ENCODE data around the gene MS4A18. TPM values are rescaled to one million over a fixed set of nuclear protein-coding genes. Genes with fewer than 3 reads are reported as not detected.
A peak's percentile ranks its signal among the peaks of the same experiment; 100 is the strongest.

Gene MS4A18
- total RNA-seq, 1 experiment from 2014 or later: not detected

DNA sequence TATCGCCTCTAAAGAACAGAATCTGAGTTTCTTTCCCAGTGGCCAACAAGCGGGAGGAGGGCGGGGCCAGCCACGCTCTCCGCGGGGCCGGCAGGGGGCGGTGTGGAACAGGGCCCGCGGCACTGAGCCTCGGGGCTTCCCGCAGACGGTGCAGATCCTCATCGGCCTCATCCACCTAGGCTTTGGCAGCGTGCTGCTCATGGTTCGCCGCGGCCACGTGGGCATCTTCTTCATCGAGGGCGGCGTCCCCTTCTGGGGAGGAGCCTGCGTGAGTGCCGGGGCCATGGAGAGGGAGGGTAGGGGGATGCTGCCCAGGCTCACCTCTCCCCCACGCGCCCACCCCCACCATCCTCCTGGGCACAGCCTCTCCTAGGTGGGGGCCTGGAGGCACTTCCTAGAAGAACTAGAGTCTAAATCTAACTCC is 42.9 kb downstream of the MS4A18 start (continued):
- TF ChIP-seq, protein P1, sequence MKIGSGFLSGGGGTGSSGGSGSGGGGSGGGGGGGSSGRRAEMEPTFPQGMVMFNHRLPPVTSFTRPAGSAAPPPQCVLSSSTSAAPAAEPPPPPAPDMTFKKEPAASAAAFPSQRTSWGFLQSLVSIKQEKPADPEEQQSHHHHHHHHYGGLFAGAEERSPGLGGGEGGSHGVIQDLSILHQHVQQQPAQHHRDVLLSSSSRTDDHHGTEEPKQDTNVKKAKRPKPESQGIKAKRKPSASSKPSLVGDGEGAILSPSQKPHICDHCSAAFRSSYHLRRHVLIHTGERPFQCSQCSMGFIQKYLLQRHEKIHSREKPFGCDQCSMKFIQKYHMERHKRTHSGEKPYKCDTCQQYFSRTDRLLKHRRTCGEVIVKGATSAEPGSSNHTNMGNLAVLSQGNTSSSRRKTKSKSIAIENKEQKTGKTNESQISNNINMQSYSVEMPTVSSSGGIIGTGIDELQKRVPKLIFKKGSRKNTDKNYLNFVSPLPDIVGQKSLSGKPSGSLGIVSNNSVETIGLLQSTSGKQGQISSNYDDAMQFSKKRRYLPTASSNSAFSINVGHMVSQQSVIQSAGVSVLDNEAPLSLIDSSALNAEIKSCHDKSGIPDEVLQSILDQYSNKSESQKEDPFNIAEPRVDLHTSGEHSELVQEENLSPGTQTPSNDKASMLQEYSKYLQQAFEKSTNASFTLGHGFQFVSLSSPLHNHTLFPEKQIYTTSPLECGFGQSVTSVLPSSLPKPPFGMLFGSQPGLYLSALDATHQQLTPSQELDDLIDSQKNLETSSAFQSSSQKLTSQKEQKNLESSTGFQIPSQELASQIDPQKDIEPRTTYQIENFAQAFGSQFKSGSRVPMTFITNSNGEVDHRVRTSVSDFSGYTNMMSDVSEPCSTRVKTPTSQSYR (CRISPR knock-in tag; IDR thresholded peaks at IDR 0.05): peak; percentile 65; the same call in 1 of the 2 replicates
- TF ChIP-seq ZNF121 (CRISPR knock-in tag; IDR thresholded peaks at IDR 0.05) (no peak), IRF2 (CRISPR knock-in tag; IDR thresholded peaks at IDR 0.05; ENCODE audit: borderline replicate concordance, low read depth) (no peak)

DNA sequence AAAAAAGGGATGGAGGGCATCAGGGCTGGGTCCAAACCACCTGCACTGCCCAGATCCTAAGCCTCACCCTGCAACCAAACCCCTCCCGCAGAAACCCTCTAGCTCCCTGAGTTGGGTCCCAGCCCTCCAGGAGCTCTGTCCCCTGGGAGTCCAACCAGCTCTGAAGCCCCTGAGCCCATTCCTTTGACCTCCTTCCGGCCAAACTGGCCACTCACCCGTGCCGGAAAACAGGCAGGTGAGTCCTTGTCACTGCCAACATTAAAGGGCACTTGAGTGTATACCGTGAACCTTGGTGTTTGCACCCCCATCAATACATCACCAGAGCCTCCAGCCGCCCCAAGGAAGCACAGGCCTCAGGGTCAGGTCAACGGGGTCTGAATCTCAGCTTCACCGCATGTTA is 43.7 kb downstream of the MS4A18 start:
- ChIA-PET CTCF (interaction anchor here (0.6 to 1.2 kb wide), 6 partner anchors 12 to 172 kb away, joined by 3 to 6 read pairs (median 3); partner anchors contain the start of gene MS4A15), POLR2A (no interaction called here)
- Mint-ChIP-seq H3K36me3 (no peaks in the 10 kb centered on the region; the same call in 1 of the 2 replicates), H3K9me3 (no peaks in the 10 kb centered on the region), H3K27ac (no peak overlapping the region), H3K4me1 (peaks cover 17% of the 10 kb centered on the region), H3K27me3 (ENCODE audit: low read depth) (peaks cover 38% of the 10 kb centered on the region), H3K4me3 (no peak overlapping the region)
- ATAC-seq (no peak), DNase-seq (ENCODE audit: low spot score) (no peak)
- no peak for TF ChIP-seq ZNF416 (CRISPR knock-in tag; IDR thresholded peaks at IDR 0.05)
- TF ChIP-seq RORB (CRISPR knock-in tag; IDR thresholded peaks at IDR 0.05): no peak
- TF ChIP-seq, protein P2, sequence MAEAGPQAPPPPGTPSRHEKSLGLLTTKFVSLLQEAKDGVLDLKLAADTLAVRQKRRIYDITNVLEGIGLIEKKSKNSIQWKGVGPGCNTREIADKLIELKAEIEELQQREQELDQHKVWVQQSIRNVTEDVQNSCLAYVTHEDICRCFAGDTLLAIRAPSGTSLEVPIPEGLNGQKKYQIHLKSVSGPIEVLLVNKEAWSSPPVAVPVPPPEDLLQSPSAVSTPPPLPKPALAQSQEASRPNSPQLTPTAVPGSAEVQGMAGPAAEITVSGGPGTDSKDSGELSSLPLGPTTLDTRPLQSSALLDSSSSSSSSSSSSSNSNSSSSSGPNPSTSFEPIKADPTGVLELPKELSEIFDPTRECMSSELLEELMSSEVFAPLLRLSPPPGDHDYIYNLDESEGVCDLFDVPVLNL (CRISPR knock-in tag; IDR thresholded peaks at IDR 0.05; ENCODE audit: borderline replicate concordance, low read depth): no peak
- TF ChIP-seq, protein P3, sequence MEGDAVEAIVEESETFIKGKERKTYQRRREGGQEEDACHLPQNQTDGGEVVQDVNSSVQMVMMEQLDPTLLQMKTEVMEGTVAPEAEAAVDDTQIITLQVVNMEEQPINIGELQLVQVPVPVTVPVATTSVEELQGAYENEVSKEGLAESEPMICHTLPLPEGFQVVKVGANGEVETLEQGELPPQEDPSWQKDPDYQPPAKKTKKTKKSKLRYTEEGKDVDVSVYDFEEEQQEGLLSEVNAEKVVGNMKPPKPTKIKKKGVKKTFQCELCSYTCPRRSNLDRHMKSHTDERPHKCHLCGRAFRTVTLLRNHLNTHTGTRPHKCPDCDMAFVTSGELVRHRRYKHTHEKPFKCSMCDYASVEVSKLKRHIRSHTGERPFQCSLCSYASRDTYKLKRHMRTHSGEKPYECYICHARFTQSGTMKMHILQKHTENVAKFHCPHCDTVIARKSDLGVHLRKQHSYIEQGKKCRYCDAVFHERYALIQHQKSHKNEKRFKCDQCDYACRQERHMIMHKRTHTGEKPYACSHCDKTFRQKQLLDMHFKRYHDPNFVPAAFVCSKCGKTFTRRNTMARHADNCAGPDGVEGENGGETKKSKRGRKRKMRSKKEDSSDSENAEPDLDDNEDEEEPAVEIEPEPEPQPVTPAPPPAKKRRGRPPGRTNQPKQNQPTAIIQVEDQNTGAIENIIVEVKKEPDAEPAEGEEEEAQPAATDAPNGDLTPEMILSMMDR (IDR thresholded peaks at IDR 0.05): no peak
- TF ChIP-seq NFATC4 (CRISPR knock-in tag; IDR thresholded peaks at IDR 0.05): no peak
- TF ChIP-seq, protein P4, sequence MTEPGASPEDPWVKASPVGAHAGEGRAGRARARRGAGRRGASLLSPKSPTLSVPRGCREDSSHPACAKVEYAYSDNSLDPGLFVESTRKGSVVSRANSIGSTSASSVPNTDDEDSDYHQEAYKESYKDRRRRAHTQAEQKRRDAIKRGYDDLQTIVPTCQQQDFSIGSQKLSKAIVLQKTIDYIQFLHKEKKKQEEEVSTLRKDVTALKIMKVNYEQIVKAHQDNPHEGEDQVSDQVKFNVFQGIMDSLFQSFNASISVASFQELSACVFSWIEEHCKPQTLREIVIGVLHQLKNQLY (CRISPR knock-in tag; IDR thresholded peaks at IDR 0.05): no peak
- no peak for TF ChIP-seq JUN (CRISPR knock-in tag; IDR thresholded peaks at IDR 0.05)

DNA sequence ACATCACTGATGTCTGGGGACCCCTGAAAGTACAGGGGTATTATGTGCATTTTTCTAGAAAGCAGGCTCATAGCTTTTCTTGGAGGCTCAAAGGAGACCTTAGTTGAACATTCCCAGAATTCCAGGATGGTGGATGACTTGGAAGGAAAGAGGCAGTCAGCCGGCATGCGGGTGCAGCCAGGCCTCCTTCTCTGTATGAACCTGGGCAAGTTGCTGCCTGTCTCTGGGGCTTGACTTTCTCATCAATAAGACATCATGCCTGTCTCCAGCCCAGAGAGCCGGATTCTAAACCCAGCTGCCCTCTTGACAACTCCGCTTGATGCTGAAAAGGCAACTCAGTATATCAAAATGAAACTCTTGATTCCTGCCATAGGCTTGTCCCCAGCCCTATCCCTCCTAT is 44.8 kb downstream of the MS4A18 start:
- DNase-seq (ENCODE audit: low spot score) (no peak), ATAC-seq (no peak)
- H3K4me3 Mint-ChIP-seq: no peak overlapping the region
- H3K9me3 Mint-ChIP-seq: no peaks in the 10 kb centered on the region
- peaks cover 7% of the 10 kb centered on the region; the same call in 1 of the 2 replicates for H3K4me1 Mint-ChIP-seq
- no peak overlapping the region for H3K27ac Mint-ChIP-seq
- CTCF ChIA-PET: interaction anchor here (0.5 to 1.7 kb wide), 4 partner anchors 15 to 421 kb away, joined by 3 to 4 read pairs (median 4); no protein-coding TSS in a partner anchor
- POLR2A ChIA-PET: no interaction called here
- H3K36me3 Mint-ChIP-seq: no peaks in the 10 kb centered on the region; the same call in 1 of the 2 replicates
- peaks cover 38% of the 10 kb centered on the region for H3K27me3 Mint-ChIP-seq (ENCODE audit: low read depth)
- TF ChIP-seq RORB (CRISPR knock-in tag; IDR thresholded peaks at IDR 0.05) (no peak), RELA (CRISPR knock-in tag; IDR thresholded peaks at IDR 0.05; ENCODE audit: borderline replicate concordance) (no peak), TEAD4 (CRISPR knock-in tag; IDR thresholded peaks at IDR 0.05) (no peak), GTF2I (CRISPR knock-in tag; conservative IDR thresholded peaks at IDR 0.05) (no peak), ZNF396 (CRISPR knock-in tag; IDR thresholded peaks at IDR 0.05; ENCODE audit: borderline replicate concordance) (no peak), MYBL2 (CRISPR knock-in tag; IDR thresholded peaks at IDR 0.05) (no peak), ZNF416 (CRISPR knock-in tag; IDR thresholded peaks at IDR 0.05) (no peak), ZNF263 (CRISPR knock-in tag; IDR thresholded peaks at IDR 0.05; ENCODE audit: low read depth) (no peak), ZNF423 (CRISPR knock-in tag; IDR thresholded peaks at IDR 0.05) (no peak), CREB1 (CRISPR knock-in tag; IDR thresholded peaks at IDR 0.05) (no peak), SP1 (CRISPR knock-in tag; conservative IDR thresholded peaks at IDR 0.05) (no peak), NFE2L1 (CRISPR knock-in tag; IDR thresholded peaks at IDR 0.05) (no peak)
- TF ChIP-seq, protein P5, sequence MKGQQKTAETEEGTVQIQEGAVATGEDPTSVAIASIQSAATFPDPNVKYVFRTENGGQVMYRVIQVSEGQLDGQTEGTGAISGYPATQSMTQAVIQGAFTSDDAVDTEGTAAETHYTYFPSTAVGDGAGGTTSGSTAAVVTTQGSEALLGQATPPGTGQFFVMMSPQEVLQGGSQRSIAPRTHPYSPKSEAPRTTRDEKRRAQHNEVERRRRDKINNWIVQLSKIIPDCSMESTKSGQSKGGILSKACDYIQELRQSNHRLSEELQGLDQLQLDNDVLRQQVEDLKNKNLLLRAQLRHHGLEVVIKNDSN (CRISPR knock-in tag; IDR thresholded peaks at IDR 0.05): no peak
- TF ChIP-seq, protein P6, sequence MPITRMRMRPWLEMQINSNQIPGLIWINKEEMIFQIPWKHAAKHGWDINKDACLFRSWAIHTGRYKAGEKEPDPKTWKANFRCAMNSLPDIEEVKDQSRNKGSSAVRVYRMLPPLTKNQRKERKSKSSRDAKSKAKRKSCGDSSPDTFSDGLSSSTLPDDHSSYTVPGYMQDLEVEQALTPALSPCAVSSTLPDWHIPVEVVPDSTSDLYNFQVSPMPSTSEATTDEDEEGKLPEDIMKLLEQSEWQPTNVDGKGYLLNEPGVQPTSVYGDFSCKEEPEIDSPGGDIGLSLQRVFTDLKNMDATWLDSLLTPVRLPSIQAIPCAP (CRISPR knock-in tag; IDR thresholded peaks at IDR 0.05): no peak
- TF ChIP-seq, protein P7, sequence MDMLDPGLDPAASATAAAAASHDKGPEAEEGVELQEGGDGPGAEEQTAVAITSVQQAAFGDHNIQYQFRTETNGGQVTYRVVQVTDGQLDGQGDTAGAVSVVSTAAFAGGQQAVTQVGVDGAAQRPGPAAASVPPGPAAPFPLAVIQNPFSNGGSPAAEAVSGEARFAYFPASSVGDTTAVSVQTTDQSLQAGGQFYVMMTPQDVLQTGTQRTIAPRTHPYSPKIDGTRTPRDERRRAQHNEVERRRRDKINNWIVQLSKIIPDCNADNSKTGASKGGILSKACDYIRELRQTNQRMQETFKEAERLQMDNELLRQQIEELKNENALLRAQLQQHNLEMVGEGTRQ (CRISPR knock-in tag; IDR thresholded peaks at IDR 0.05): no peak
- TF ChIP-seq, protein P8, sequence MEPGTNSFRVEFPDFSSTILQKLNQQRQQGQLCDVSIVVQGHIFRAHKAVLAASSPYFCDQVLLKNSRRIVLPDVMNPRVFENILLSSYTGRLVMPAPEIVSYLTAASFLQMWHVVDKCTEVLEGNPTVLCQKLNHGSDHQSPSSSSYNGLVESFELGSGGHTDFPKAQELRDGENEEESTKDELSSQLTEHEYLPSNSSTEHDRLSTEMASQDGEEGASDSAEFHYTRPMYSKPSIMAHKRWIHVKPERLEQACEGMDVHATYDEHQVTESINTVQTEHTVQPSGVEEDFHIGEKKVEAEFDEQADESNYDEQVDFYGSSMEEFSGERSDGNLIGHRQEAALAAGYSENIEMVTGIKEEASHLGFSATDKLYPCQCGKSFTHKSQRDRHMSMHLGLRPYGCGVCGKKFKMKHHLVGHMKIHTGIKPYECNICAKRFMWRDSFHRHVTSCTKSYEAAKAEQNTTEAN (CRISPR knock-in tag; IDR thresholded peaks at IDR 0.05): no peak
